Endothelial cell of umbilical vein (primary cell): ENCODE results near the gene BCAS3. TPM values are rescaled to one million over a fixed set of nuclear protein-coding genes. Genes with fewer than 3 reads are reported as not detected.

Experiments used
- BruUV-seq: library from RNA; stranded (reverse); fragments of 400-500 nt; replicated peaks from 2 replicates; lab custom pipeline; 2021; lab: Mats Ljungman, UMichigan
- CTCF ChIA-PET: fragments of 300-600, 350-600 bp; sonication (Branson Sonifier 250); formaldehyde crosslinking; loops from one replicate; lab custom pipeline; 2021; ENCODE audit warnings: antibody characterized with exemption, inconsistent platforms; lab: Charles Lee
- POLR2A ChIA-PET: fragments of 300-600, 350-600 bp; sonication (Branson Sonifier 250); formaldehyde crosslinking; loops from one replicate; lab custom pipeline; 2021; ENCODE audit warnings: antibody characterized with exemption, inconsistent platforms; lab: Charles Lee
- DNase-seq: peaks from one replicate; pipeline ENCODE4 v3.0.0-alpha.2; 2011; ENCODE audit warnings: low read depth, low spot score
- FAIRE-seq: peaks from 2 replicates; lab custom pipeline; 2011; peaks lifted over from hg19 to GRCh38; lab: Jason Lieb, UNC
- H2AFZ ChIP-seq: 2 replicates; pipeline ENCODE4 v1.6.0; 2012; ENCODE audit warnings: low read depth, low read length, control low read depth, inconsistent platforms
- H3K27ac ChIP-seq: 2 replicates; pipeline ENCODE4 v1.5.1; 2011; ENCODE audit warnings: low read depth, mild to moderate bottlenecking, control low read depth, low read length, moderate library complexity; ENCODE audit not compliant: insufficient read depth
- H3K27me3 ChIP-seq, 2 experiments: 2 replicates each; pipeline versions ENCODE4 v1.6.0 to v1.6.1; 2011; ENCODE audit warnings: low read length in 2 of 2, mixed read lengths in 1 of 2; ENCODE audit not compliant: control insufficient read depth in 2 of 2, insufficient read depth in 2 of 2
- H3K36me3 ChIP-seq, 2 experiments: 2 replicates in 1 of 2; 3 replicates in 1 of 2; pipeline ENCODE4 v1.5.1; 2011; ENCODE audit warnings: low read length in 2 of 2, mild to moderate bottlenecking in 1 of 2, moderate library complexity in 1 of 2; ENCODE audit not compliant: control insufficient read depth in 2 of 2, insufficient read depth in 2 of 2; ENCODE audit errors: extremely low read depth in 1 of 2
- H3K4me1 ChIP-seq: 3 replicates; pipeline ENCODE4 v1.5.1; 2011; ENCODE audit warnings: mild to moderate bottlenecking, low read length; ENCODE audit not compliant: control insufficient read depth, insufficient read depth; ENCODE audit errors: extremely low read depth
- H3K4me2 ChIP-seq: 2 replicates; pipeline ENCODE4 v1.6.1; 2011; ENCODE audit warnings: low read length, control low read depth, mixed read lengths; ENCODE audit not compliant: insufficient read depth
- H3K4me3 ChIP-seq, 3 experiments: fragments of 200-600 bp in 1 of 3; sonication (generic), shearing (Covaris generic) in 1 of 3; replicated peaks in 1 of 3; 2 replicates each; pipeline ENCODE4 v1.5.1; 2011 to 2016; ENCODE audit warnings: control low read depth in 3 of 3, low read length in 3 of 3, mild to moderate bottlenecking in 2 of 3, inconsistent platforms in 1 of 3, low read depth in 1 of 3, moderate library complexity in 1 of 3; ENCODE audit not compliant: insufficient read depth in 1 of 3
- H3K79me2 ChIP-seq: 2 replicates; pipeline ENCODE4 v1.6.0; 2012; ENCODE audit warnings: low read length, inconsistent platforms; ENCODE audit not compliant: control insufficient read depth, insufficient read depth
- H3K9ac ChIP-seq: replicated peaks from 2 replicates; pipeline ENCODE3; 2011; ENCODE audit warnings: low read length, control low read depth; ENCODE audit not compliant: insufficient read depth; ENCODE audit errors: extremely low read depth
- H3K9me1 ChIP-seq: replicated peaks from 3 replicates; pipeline ENCODE4 v1.6.0; 2011; ENCODE audit warnings: mild to moderate bottlenecking, low read length; ENCODE audit not compliant: control insufficient read depth, insufficient read depth; ENCODE audit errors: extremely low read depth
- H3K9me3 ChIP-seq: replicated peaks from 2 replicates; pipeline ENCODE4 v1.5.1; 2012; ENCODE audit warnings: low read length, inconsistent platforms; ENCODE audit not compliant: control insufficient read depth, insufficient read depth
- H4K20me1 ChIP-seq: replicated peaks from 2 replicates; pipeline ENCODE3; 2011; ENCODE audit warnings: mild to moderate bottlenecking, low read length; ENCODE audit not compliant: control insufficient read depth, insufficient read depth; ENCODE audit errors: extremely low read depth
- CTCF ChIP-seq, 2 donors: IDR thresholded peaks; 1 replicate in 1 of 2; 2 replicates in 1 of 2; pipeline ENCODE4 v1.5.1; 2011; ENCODE audit warnings: low read length in 2 of 2, mild to moderate bottlenecking in 2 of 2, moderate library complexity in 2 of 2, control low read depth in 1 of 2, inconsistent platforms in 1 of 2, low read depth in 1 of 2; ENCODE audit not compliant: insufficient read depth in 1 of 2; ENCODE audit errors: extremely low read depth in 1 of 2
- EZH2 ChIP-seq: IDR thresholded peaks from 2 replicates; pipeline ENCODE4 v1.6.1; 2012; ENCODE audit warnings: borderline replicate concordance, low read depth, mild to moderate bottlenecking, moderate library complexity, low read length, inconsistent platforms; ENCODE audit not compliant: severe bottlenecking
- FOS ChIP-seq: IDR thresholded peaks from 2 replicates; pipeline ENCODE4 v1.6.1; 2011; ENCODE audit warnings: mild to moderate bottlenecking, low read length, moderate library complexity, borderline replicate concordance; ENCODE audit not compliant: insufficient read depth
- GATA2 ChIP-seq: IDR thresholded peaks from 2 replicates; pipeline ENCODE4 v1.7.0; 2011; ENCODE audit warnings: low read depth, mild to moderate bottlenecking, moderate library complexity, mixed read lengths, low read length; ENCODE audit not compliant: insufficient read length, insufficient read depth
- JUN ChIP-seq: IDR thresholded peaks from 2 replicates; pipeline ENCODE4 v1.6.1; 2011; ENCODE audit warnings: borderline replicate concordance, low read depth; ENCODE audit not compliant: insufficient read length, insufficient read depth
- MAX ChIP-seq: IDR thresholded peaks from 2 replicates; pipeline ENCODE4 v1.6.1; 2011; ENCODE audit not compliant: insufficient read depth, insufficient read length
- MYC ChIP-seq: IDR thresholded peaks from one replicate; pipeline ENCODE4 v1.6.1; 2011; ENCODE audit warnings: mild to moderate bottlenecking, low read depth, low read length
- POLR2A ChIP-seq: IDR thresholded peaks from 2 replicates; pipeline ENCODE4 v1.6.1; 2012; ENCODE audit warnings: low read depth, mild to moderate bottlenecking, control low read depth, low read length
- POLR2AphosphoS5 ChIP-seq: IDR thresholded peaks from 2 replicates; pipeline ENCODE4 v1.6.1; 2012; ENCODE audit warnings: low read depth, mild to moderate bottlenecking, control low read depth, low read length, moderate library complexity; ENCODE audit not compliant: insufficient read depth
- dilution Hi-C: fragments of 300-500 bp; cut with MboI; formaldehyde crosslinking; loops from one replicate; pipeline ENCODE4 v1.15.0; 2019; ENCODE audit warnings: low sequenced_read_pairs; ENCODE audit not compliant: extremely low pct_ligation_motif_present
- intact Hi-C: fragments of 100-400 bp; cut with micrococcal nuclease; formaldehyde crosslinking; loops from one replicate; pipeline ENCODE4 v1.10.0; 2022
- polyA plus RNA-seq, 4 experiments: library from polyadenylated mRNA; depleted of rRNA in 3 of 4; stranded (reverse) in 3 of 4; unstranded in 1 of 4; fragments of >200 nt; gene quantifications; 2 replicates each; pipeline versions ENCODE4 v1.2.1 to v1.2.3, GENCODE V29; 2011 to 2012; ENCODE audit warnings: missing spikeins in 1 of 4
- total RNA-seq: library from RNA; stranded (reverse); gene quantifications from 2 replicates; pipeline ENCODE4 v1.2.3, GENCODE V29; 2021

BCAS3 gene
- total and polyA plus RNA-seq, 2 donors (not counting 3 experiments of a cell fraction or from before 2014, with no cell fraction given), result 8.2 to 16.0 TPM

GRCh38 chr17:61322325-61323002 is 644.8 kb downstream of the BCAS3 start:
- Histone ChIP-seq H3K9me3 (no peaks in the 10 kb centered on the region), H3K27me3 (no peaks in the 10 kb centered on the region), H3K36me3 (no peaks in the 10 kb centered on the region), H3K4me1 (no peaks in the 10 kb centered on the region), H2AFZ (no peak overlapping the region), H3K79me2 (no peaks in the 10 kb centered on the region), H4K20me1 (no peaks in the 10 kb centered on the region), H3K9me1 (no peaks in the 10 kb centered on the region), H3K4me3 (no peak overlapping the region), H3K4me2 (no peak overlapping the region), H3K27ac (no peak overlapping the region), H3K9ac (no peak overlapping the region)
- no TSS peak for BruUV-seq
- dilution Hi-C loops (no loop called here), intact Hi-C loops (no loop called here)
- ChIA-PET CTCF (interaction anchor here (0.7 to 1.8 kb wide), 4 partner anchors 12 to 37 kb away, joined by 3 to 4 read pairs (median 4); no protein-coding TSS in a partner anchor), POLR2A (no interaction called here)
- TF ChIP-seq EZH2 (no peak), JUN (no peak), MAX (no peak), POLR2A (no peak), FOS (no peak)
- FAIRE-seq, result no peak
- no peak for DNase-seq

GRCh38 chr17:61323003-61323908 is 645.6 kb downstream of the BCAS3 start:
- no peaks in the 10 kb centered on the region for H3K36me3 ChIP-seq
- H3K4me3 ChIP-seq, result no peak overlapping the region
- dilution Hi-C loops (no loop called here), intact Hi-C loops (no loop called here)
- ChIA-PET CTCF (interaction anchor here (0.7 to 1.8 kb wide), 3 partner anchors 11 to 36 kb away, joined by 3 to 4 read pairs (median 4); no protein-coding TSS in a partner anchor), POLR2A (no interaction called here)
- DNase-seq, result no peak
- H3K27ac ChIP-seq, result no peak overlapping the region
- no peak overlapping the region for H2AFZ ChIP-seq
- H3K9me3 ChIP-seq, result no peaks in the 10 kb centered on the region
- no peak for FAIRE-seq
- no peaks in the 10 kb centered on the region for H4K20me1 ChIP-seq
- H3K79me2 ChIP-seq, result no peaks in the 10 kb centered on the region
- no peak for TF ChIP-seq POLR2A
- TF ChIP-seq EZH2, result no peak
- TF ChIP-seq FOS, result no peak
- TF ChIP-seq POLR2AphosphoS5, result no peak
- no peak for TF ChIP-seq JUN
- no peak for TF ChIP-seq MYC
- no peak for TF ChIP-seq GATA2
- TF ChIP-seq CTCF (IDR thresholded peaks at IDR 0.05; ENCODE audit: extremely low read depth in 1 of 2, insufficient read depth in 1 of 2, low read depth in 1 of 2, low read length in 2 of 2), result no peak
- no peak for TF ChIP-seq MAX
- H3K9ac ChIP-seq, result no peak overlapping the region
- no peaks in the 10 kb centered on the region for H3K9me1 ChIP-seq
- no peaks in the 10 kb centered on the region for H3K4me1 ChIP-seq
- no peaks in the 10 kb centered on the region for H3K27me3 ChIP-seq
- BruUV-seq, result no TSS peak
- no peak overlapping the region for H3K4me2 ChIP-seq
